H9 (cell line): ENCODE data around the gene UNC5C. TPM values are rescaled to one million over a fixed set of nuclear protein-coding genes. Genes with fewer than 3 reads are reported as not detected.

Experiments used
- DNase-seq: peaks from one replicate; pipeline ENCODE4 v3.0.0-alpha.2; 2017
- H2AFZ ChIP-seq: one replicate; pipeline ENCODE4 v1.6.1; 2013; ENCODE audit warnings: mild to moderate bottlenecking, low read length, control low read depth, moderate library complexity
- H2AK5ac ChIP-seq: 2 replicates; pipeline ENCODE4 v1.6.1; 2013; ENCODE audit warnings: low read length, control low read depth, mixed read lengths; ENCODE audit not compliant: insufficient read length
- H2BK120ac ChIP-seq: one replicate; pipeline ENCODE4 v1.6.1; 2013; ENCODE audit warnings: low read depth, mild to moderate bottlenecking, low read length, control low read depth, inconsistent platforms; ENCODE audit not compliant: poor library complexity, severe bottlenecking
- H2BK12ac ChIP-seq: 2 replicates; pipeline ENCODE4 v1.6.1; 2013; ENCODE audit warnings: low read length, control low read depth, mixed read lengths, low read depth; ENCODE audit not compliant: insufficient read length
- H2BK15ac ChIP-seq: 2 replicates; pipeline ENCODE4 v1.6.1; 2013; ENCODE audit warnings: low read depth, low read length, control low read depth
- H2BK20ac ChIP-seq: one replicate; pipeline ENCODE4 v1.6.1; 2013; ENCODE audit warnings: low read depth, mild to moderate bottlenecking, low read length, control low read depth, inconsistent platforms; ENCODE audit not compliant: poor library complexity, severe bottlenecking
- H2BK5ac ChIP-seq: 2 replicates; pipeline ENCODE4 v1.6.1; 2013; ENCODE audit warnings: low read length, control low read depth, mixed read lengths; ENCODE audit not compliant: insufficient read length
- H3K14ac ChIP-seq: 2 replicates; pipeline ENCODE4 v1.6.1; 2013; ENCODE audit warnings: low read length, control low read depth; ENCODE audit not compliant: insufficient read depth
- H3K18ac ChIP-seq: 2 replicates; pipeline ENCODE4 v1.6.1; 2013; ENCODE audit warnings: low read depth, mild to moderate bottlenecking, mixed read lengths, low read length, control low read depth; ENCODE audit not compliant: insufficient read length
- H3K23ac ChIP-seq: 2 replicates; pipeline ENCODE4 v1.6.1; 2013; ENCODE audit warnings: low read length, control low read depth, mixed read lengths, low read depth; ENCODE audit not compliant: insufficient read length
- H3K23me2 ChIP-seq: 2 replicates; pipeline ENCODE4 v1.6.1; 2013; ENCODE audit warnings: low read depth, mild to moderate bottlenecking, mixed read lengths, low read length, control low read depth; ENCODE audit not compliant: insufficient read length, poor library complexity, severe bottlenecking
- H3K27ac ChIP-seq: 2 replicates; pipeline ENCODE4 v1.5.1; 2013; ENCODE audit warnings: low read length, control low read depth, mixed read lengths, low read depth; ENCODE audit not compliant: insufficient read length
- H3K27me3 ChIP-seq: 2 replicates; pipeline ENCODE4 v1.6.1; 2013; ENCODE audit warnings: low read length, control low read depth, inconsistent platforms; ENCODE audit not compliant: insufficient read depth
- H3K4ac ChIP-seq: 2 replicates; pipeline ENCODE4 v1.6.1; 2013; ENCODE audit warnings: low read depth, mild to moderate bottlenecking, control low read depth, inconsistent platforms, low read length, moderate library complexity
- H3K4me1 ChIP-seq: 2 replicates; pipeline ENCODE4 v1.6.1; 2013; ENCODE audit warnings: low read length, control low read depth, inconsistent platforms; ENCODE audit not compliant: insufficient read depth
- H3K4me2 ChIP-seq: 2 replicates; pipeline ENCODE4 v1.6.1; 2013; ENCODE audit warnings: low read length, control low read depth, mixed read lengths; ENCODE audit not compliant: insufficient read length, insufficient read depth
- H3K56ac ChIP-seq: 2 replicates; pipeline ENCODE4 v1.6.1; 2013; ENCODE audit warnings: low read depth, mild to moderate bottlenecking, mixed read lengths, low read length, control low read depth; ENCODE audit not compliant: insufficient read length
- H3K79me1 ChIP-seq: 2 replicates; pipeline ENCODE4 v1.6.1; 2013; ENCODE audit warnings: low read depth, mild to moderate bottlenecking, moderate library complexity, low read length, control low read depth, inconsistent platforms; ENCODE audit not compliant: insufficient read depth, poor library complexity, severe bottlenecking
- H3K79me2 ChIP-seq: 2 replicates; pipeline ENCODE4 v1.6.1; 2013; ENCODE audit warnings: low read length, control low read depth, inconsistent platforms; ENCODE audit not compliant: insufficient read depth
- H3K9ac ChIP-seq: 2 replicates; pipeline ENCODE4 v1.6.1; 2013; ENCODE audit warnings: low read length, control low read depth, mixed read lengths; ENCODE audit not compliant: insufficient read length; ENCODE audit errors: extremely low read depth
- H3K9me3 ChIP-seq: one replicate; pipeline ENCODE4 v1.6.1; 2013; ENCODE audit warnings: low read depth, low read length, inconsistent platforms; ENCODE audit not compliant: control insufficient read depth
- H3T11ph ChIP-seq: one replicate; pipeline ENCODE4 v1.6.1; 2013; ENCODE audit warnings: mild to moderate bottlenecking, low read length, control low read depth, inconsistent platforms
- H4K20me1 ChIP-seq: one replicate; pipeline ENCODE4 v1.6.1; 2013; ENCODE audit not compliant: control insufficient read depth, insufficient read length, insufficient read depth
- H4K5ac ChIP-seq: 2 replicates; pipeline ENCODE4 v1.6.1; 2013; ENCODE audit warnings: low read depth, mild to moderate bottlenecking, mixed read lengths, low read length, control low read depth; ENCODE audit not compliant: insufficient read length
- H4K8ac ChIP-seq: replicated peaks from 2 replicates; pipeline ENCODE4 v1.6.1; 2013; ENCODE audit warnings: low read length, control low read depth, mixed read lengths, low read depth; ENCODE audit not compliant: insufficient read length
- H4K91ac ChIP-seq: 2 replicates; pipeline ENCODE4 v1.6.1; 2013; ENCODE audit warnings: low read depth, mild to moderate bottlenecking, moderate library complexity, mixed read lengths, low read length, control low read depth; ENCODE audit not compliant: insufficient read length
- H3K27ac Mint-ChIP-seq, 3 experiments: 2 replicates in 2 of 3; 3 replicates in 1 of 3; pipeline ENCODE4 v1.8.0; 2020 to 2021; ENCODE audit warnings: mixed read lengths in 3 of 3, mild to moderate bottlenecking in 1 of 3, moderate library complexity in 1 of 3
- H3K27me3 Mint-ChIP-seq: 2 replicates; pipeline ENCODE4 v1.8.0; 2021; ENCODE audit warnings: low read depth, mild to moderate bottlenecking, moderate library complexity, mixed read lengths
- H3K36me3 Mint-ChIP-seq, 3 experiments: 2 replicates in 2 of 3; 3 replicates in 1 of 3; pipeline ENCODE4 v1.8.0; 2020 to 2021; ENCODE audit warnings: low read depth in 3 of 3, mixed read lengths in 3 of 3; ENCODE audit not compliant: insufficient read depth in 1 of 3
- H3K4me1 Mint-ChIP-seq, 2 experiments: 2 replicates each; pipeline ENCODE4 v1.8.0; 2020; ENCODE audit warnings: mixed read lengths in 2 of 2
- H3K4me3 Mint-ChIP-seq, 2 experiments: 2 replicates in 1 of 2; 3 replicates in 1 of 2; pipeline ENCODE4 v1.8.0; 2020 to 2021; ENCODE audit warnings: mild to moderate bottlenecking in 2 of 2, mixed read lengths in 2 of 2, moderate library complexity in 1 of 2
- H3K9me3 Mint-ChIP-seq, 2 experiments: 2 replicates in 1 of 2; 3 replicates in 1 of 2; pipeline ENCODE4 v1.8.0; 2020; ENCODE audit warnings: mild to moderate bottlenecking in 2 of 2, mixed read lengths in 2 of 2, moderate library complexity in 1 of 2
- WGBS: extraction: QIAGEN DNeasy Blood & Tissue Kit; methylation state at CpG from one replicate; pipeline ENCODE4 v1.1.7; 2013; ENCODE audit warnings: missing lambda C conversion rate, low lambda C conversion rate, mixed read lengths; ENCODE audit not compliant: insufficient read length; ENCODE audit errors: extremely low coverage; 5-methylcytosine and 5-hydroxymethylcytosine counted together
- total RNA-seq: library from RNA; stranded (reverse); gene quantifications from 2 replicates; pipeline ENCODE4 v1.2.1, GENCODE V29; 2021
- TF ChIP-seq, protein P1 (sequence below): fragments of 200-600 bp; sonication (generic); conservative IDR thresholded peaks from 3 replicates; pipeline ENCODE4 v1.8.0; 2021; ENCODE audit warnings: antibody characterized with exemption, mild to moderate bottlenecking

UNC5C gene
- total RNA-seq, 1 experiment from 2014 or later, result not detected

DNA sequence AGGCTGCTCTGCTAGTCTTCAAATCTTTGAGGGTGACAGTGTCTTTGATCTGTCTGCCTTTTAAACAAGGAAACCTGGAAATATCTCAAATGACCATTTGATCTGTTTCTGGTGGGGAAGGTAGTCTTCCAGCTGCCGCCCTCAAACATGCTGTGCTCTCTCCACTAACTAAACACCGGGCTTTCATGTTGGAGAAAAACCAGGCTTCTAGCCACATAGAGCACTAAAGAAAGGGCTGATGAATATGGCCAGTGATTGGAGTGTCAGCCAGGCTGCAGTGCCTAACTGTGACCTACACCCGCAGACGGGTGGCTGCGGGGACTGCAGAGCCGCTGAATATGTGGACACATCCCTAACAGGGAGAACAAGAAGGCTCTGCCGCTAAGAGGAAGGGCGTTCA, 85.9 kb downstream of the UNC5C start:
- no peak overlapping the region for H3K14ac ChIP-seq
- H3K27me3 ChIP-seq, result no peaks in the 10 kb centered on the region
- Mint-ChIP-seq H3K27ac (no peak overlapping the region; a peak in 1 of 7 replicates), H3K27me3 (no peaks in the 10 kb centered on the region), H3K4me1 (no peaks in the 10 kb centered on the region), H3K36me3 (no peaks in the 10 kb centered on the region), H3K9me3 (no peaks in the 10 kb centered on the region; a peak in 1 of 5 replicates), H3K4me3 (no peak overlapping the region)
- H3K4me2 ChIP-seq, result no peak overlapping the region
- TF ChIP-seq, protein P1, sequence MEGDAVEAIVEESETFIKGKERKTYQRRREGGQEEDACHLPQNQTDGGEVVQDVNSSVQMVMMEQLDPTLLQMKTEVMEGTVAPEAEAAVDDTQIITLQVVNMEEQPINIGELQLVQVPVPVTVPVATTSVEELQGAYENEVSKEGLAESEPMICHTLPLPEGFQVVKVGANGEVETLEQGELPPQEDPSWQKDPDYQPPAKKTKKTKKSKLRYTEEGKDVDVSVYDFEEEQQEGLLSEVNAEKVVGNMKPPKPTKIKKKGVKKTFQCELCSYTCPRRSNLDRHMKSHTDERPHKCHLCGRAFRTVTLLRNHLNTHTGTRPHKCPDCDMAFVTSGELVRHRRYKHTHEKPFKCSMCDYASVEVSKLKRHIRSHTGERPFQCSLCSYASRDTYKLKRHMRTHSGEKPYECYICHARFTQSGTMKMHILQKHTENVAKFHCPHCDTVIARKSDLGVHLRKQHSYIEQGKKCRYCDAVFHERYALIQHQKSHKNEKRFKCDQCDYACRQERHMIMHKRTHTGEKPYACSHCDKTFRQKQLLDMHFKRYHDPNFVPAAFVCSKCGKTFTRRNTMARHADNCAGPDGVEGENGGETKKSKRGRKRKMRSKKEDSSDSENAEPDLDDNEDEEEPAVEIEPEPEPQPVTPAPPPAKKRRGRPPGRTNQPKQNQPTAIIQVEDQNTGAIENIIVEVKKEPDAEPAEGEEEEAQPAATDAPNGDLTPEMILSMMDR, result no peak
- no peak overlapping the region for H2AK5ac ChIP-seq
- H3K18ac ChIP-seq, result no peak overlapping the region
- no peaks in the 10 kb centered on the region for H4K20me1 ChIP-seq
- no peak overlapping the region for H3K9ac ChIP-seq
- H3T11ph ChIP-seq, result no peak overlapping the region
- no peak overlapping the region for H4K5ac ChIP-seq
- no peak overlapping the region for H3K27ac ChIP-seq
- no peak overlapping the region for H3K4ac ChIP-seq
- H3K23me2 ChIP-seq, result no peaks in the 10 kb centered on the region
- H2AFZ ChIP-seq, result no peak overlapping the region
- no peak overlapping the region for H2BK12ac ChIP-seq
- no peak overlapping the region for H2BK15ac ChIP-seq
- H2BK20ac ChIP-seq, result no peak overlapping the region
- no peaks in the 10 kb centered on the region for H3K79me1 ChIP-seq
- H3K79me2 ChIP-seq, result no peaks in the 10 kb centered on the region
- H2BK120ac ChIP-seq, result no peak overlapping the region
- no peak overlapping the region for H3K56ac ChIP-seq
- no peaks in the 10 kb centered on the region for H3K4me1 ChIP-seq
- no peak overlapping the region for H4K91ac ChIP-seq
- H3K23ac ChIP-seq, result no peak overlapping the region
- H3K9me3 ChIP-seq, result no peaks in the 10 kb centered on the region
- DNase-seq, result no peak
- WGBS, result no CpG with 5 or more reads among the region's 8 CpGs
- no peak overlapping the region for H2BK5ac ChIP-seq
- no peak overlapping the region for H4K8ac ChIP-seq
